Measurements from ENCODE around the gene NLN. TPM values are rescaled to one million over a fixed set of nuclear protein-coding genes. Genes with fewer than 3 reads are reported as not detected.

NLN gene
- total RNA-seq (2012; rRNA removed) (37.1 and 50.3 TPM in 2 replicates), polyA plus RNA-seq (2012; rRNA removed) (14.2 and 19.1 TPM in 2 replicates), Bru-seq, nascent RNA (percentile 77 among the genes with signal in this experiment), BruChase-seq, experiment 1, labeled RNA remaining after a 6-hour chase (percentile 65 among the genes with signal in this experiment), BruChase-seq, experiment 2, labeled RNA remaining after a 2-hour chase (percentile 55 among the genes with signal in this experiment)
- polyA plus RNA-seq (2012; cell fraction: cytosol; rRNA removed), result 6.5 and 7.6 TPM in 2 replicates
- polyA plus RNA-seq (2012; cell fraction: nucleus; rRNA removed; ENCODE audit: low replicate concordance), result 2.9 and 8.0 TPM in 2 replicates
- long read RNA-seq, full-length matches to known transcripts, result 47 of 64 reads
- long read RNA-seq, partial matches to known transcripts, result 3 of 64 reads
- long read RNA-seq, other reads (novel, unspliced or antisense), result 14 of 64 reads

GRCh38 chr5:65721720-65722574, at the start of gene NLN, which contains the start of gene SGTB:
NLN (plus strand) TSS chr5:65722205; CDS start chr5:65722374, 169 bp downstream.
SGTB (minus strand) TSS chr5:65722109; CDS start chr5:65720807, 1,302 bp downstream.
- in situ Hi-C loops (cut with MboI; ENCODE audit: low sequenced_read_pairs), result no loop called here
- Histone ChIP-seq H3K36me3 (ENCODE audit: control insufficient read depth, insufficient read depth, low read length) (peaks cover 1% of the 10 kb centered on the region; the same call in 1 of the 2 replicates), H2BK15ac (ENCODE audit: low read depth, low read length) (0 out of 3 replicates have a peak within 1 kb of the TSS, but pooled peaks have one; percentile 8), H3K4ac (ENCODE audit: low read depth, low read length) (peak within 1 kb of the TSS; percentile 71), H4K91ac (ENCODE audit: insufficient read depth, low read depth, low read length) (peak within 1 kb of the TSS; percentile 64), H3K9me3 (ENCODE audit: control insufficient read depth, insufficient read depth, low read length) (no peaks in the 10 kb centered on the region), H4K20me1 (ENCODE audit: insufficient read depth, low read length) (0 out of 2 replicates have a peak, but pooled peaks cover 5% of the 10 kb centered on the region), H3K27ac (ENCODE audit: insufficient read depth, low read length) (peak within 1 kb of the TSS; percentile 73), H3K4me1 (ENCODE audit: control insufficient read depth, insufficient read depth, low read length) (peaks cover 4% of the 10 kb centered on the region), H2BK20ac (ENCODE audit: low read depth, low read length) (0 out of 2 replicates have a peak within 1 kb of the TSS, but pooled peaks have one; percentile 20), H3K4me2 (ENCODE audit: low read depth, low read length) (peak within 1 kb of the TSS; percentile 93), H3K79me1 (ENCODE audit: low read depth in 1 of 2, low read length in 2 of 2) (peaks cover 19 to 55% of the 10 kb centered on the region in 2 experiments), H4K8ac (ENCODE audit: low read depth in 2 of 2, low read length in 2 of 2) (peak within 1 kb of the TSS; percentile 7 to 78; a peak in 3 of 4 replicates), H3K9ac (ENCODE audit: low read depth, low read length) (peak within 1 kb of the TSS; percentile 69), H3K23ac (ENCODE audit: low read depth, low read length) (peak within 1 kb of the TSS; percentile 81), H3K4me3 (ENCODE audit: insufficient read depth, low read depth, low read length) (peak within 1 kb of the TSS; percentile 98), H2AFZ (replicated peaks; ENCODE audit: low read length, poor library complexity) (peak within 1 kb of the TSS; percentile 93), H2BK5ac (ENCODE audit: low read depth, low read length, poor library complexity, severe bottlenecking) (peak within 1 kb of the TSS; percentile 59), H2AK9ac (replicated peaks; ENCODE audit: low read depth, low read length, poor library complexity) (peak within 1 kb of the TSS; percentile 96), H3K27me3 (ENCODE audit: control insufficient read depth, insufficient read depth, low read length) (no peaks in the 10 kb centered on the region), H3K9me1 (ENCODE audit: insufficient read depth, low read length) (no peaks in the 10 kb centered on the region), H3K14ac (replicated peaks; ENCODE audit: low read depth, low read length) (peak within 1 kb of the TSS; percentile 89), H3K56ac (ENCODE audit: extremely low read depth, insufficient read depth, low read length) (peak within 1 kb of the TSS; percentile 26), H4K5ac (ENCODE audit: low read depth, low read length) (peak within 1 kb of the TSS; percentile 11), H3K18ac (ENCODE audit: low read depth, low read length) (peak within 1 kb of the TSS; percentile 29; the same call in 1 of the 2 replicates), H2AK5ac (ENCODE audit: low read depth, low read length) (peak within 1 kb of the TSS; percentile 46), H2BK120ac (ENCODE audit: low read depth, low read length) (peak within 1 kb of the TSS; percentile 74)
- no TSS peak for BruUV-seq (replicated peaks)
- intact Hi-C loops (cut with micrococcal nuclease), result loop anchor here (1.0 to 10.0 kb wide), 4 partner anchors 97 to 423 kb away; partner anchors contain the start of genes SHLD3, SREK1, TRAPPC13 and TRIM23
- ChIA-PET CTCF (no interaction called here), POLR2A (ENCODE audit: unreplicated experiment) (interaction anchor here (0.5 to 0.6 kb wide), 3 partner anchors 10 to 761 kb away, joined by 3 to 6 read pairs (median 3); no protein-coding TSS in a partner anchor)
- ATAC-seq (ENCODE audit: low read depth) (peak; percentile 95), DNase-seq (peak; percentile 66)
- dilution Hi-C loops (cut with HindIII; ENCODE audit: low sequenced_read_pairs, unreplicated experiment), result no loop called here
- WGBS, 2 experiments (ENCODE audit: extremely low coverage in 2 of 2, insufficient read length in 1 of 2), result 0% methylated on average over 63 of the region's 92 CpGs; no CpG with 5 or more reads in 1 of the 2 experiments
- TF ChIP-seq SMC3 (IDR thresholded peaks at IDR 0.05; ENCODE audit: low read depth, low read length), result no peak
- no peak for TF ChIP-seq ELK1 (IDR thresholded peaks at IDR 0.05; ENCODE audit: borderline replicate concordance, low read depth, low read length)
- TF ChIP-seq MAFK (IDR thresholded peaks at IDR 0.05; ENCODE audit: low read depth, low read length), result no peak
- no peak; the same call in 1 of the 2 replicates for TF ChIP-seq POLR2A (IDR thresholded peaks at IDR 0.05; ENCODE audit: low read depth, low read length)
- TF ChIP-seq BHLHE40 (IDR thresholded peaks at IDR 0.05; ENCODE audit: low read depth, low read length), result peak; percentile 89
- no peak for TF ChIP-seq CEBPB (IDR thresholded peaks at IDR 0.05; ENCODE audit: low read depth, low read length)
- peak; percentile 49; the same call in 1 of the 2 replicates for TF ChIP-seq MAZ (IDR thresholded peaks at IDR 0.05; ENCODE audit: borderline replicate concordance, low read depth, low read length)
- TF ChIP-seq MXI1 (IDR thresholded peaks at IDR 0.05; ENCODE audit: borderline replicate concordance, low read depth, low read length), result peak; percentile 97
- TF ChIP-seq USF2 (IDR thresholded peaks at IDR 0.05; ENCODE audit: low read depth, low read length), result peak; percentile 52; the same call in 1 of the 2 replicates
- TF ChIP-seq CTCF (conservative IDR thresholded peaks at IDR 0.05; ENCODE audit: low read depth, low read length), result no peak
